HCT116 (cell line): ENCODE results near the gene HAVCR2. TPM values are rescaled to one million over a fixed set of nuclear protein-coding genes. Genes with fewer than 3 reads are reported as not detected.
"Not testable (repeated sequence)": the region's sequence is repeated elsewhere in the genome, so short reads cannot be mapped to it uniquely, and the experiment has no call there.

Source experiments
- ATAC-seq: fragments of 200-7000 bp; cut with Tn5 transposase; 2 replicates; pipeline ENCODE4 v1.9.1; 2020; ENCODE audit warnings: mild to moderate bottlenecking, moderate library complexity
- BruUV-seq: library from RNA; stranded (reverse); fragments of 400-500 nt; replicated peaks from 2 replicates; lab custom pipeline; 2021; lab: Mats Ljungman, UMichigan
- CTCF ChIA-PET: fragments of 300-600 bp; sonication (Branson Sonifier 250); formaldehyde crosslinking; loops from one replicate; lab custom pipeline; 2021; ENCODE audit warnings: antibody characterized with exemption; lab: Charles Lee
- POLR2A ChIA-PET: fragments of 300-600, 350-600 bp; sonication (Branson Sonifier 250); formaldehyde crosslinking; loops from one replicate; lab custom pipeline; 2021; ENCODE audit warnings: antibody characterized with exemption; lab: Charles Lee
- RAD21 ChIA-PET, 2 experiments: fragments of 300-600 bp; sonication (Branson Sonifier 250); formaldehyde crosslinking; loops; one replicate each; lab custom pipeline; 2023; ENCODE audit warnings: low total read pairs in 2 of 2; ENCODE audit not compliant: uncharacterized antibody in 2 of 2, unreplicated experiment in 2 of 2, low non-redundant PET in 1 of 2; lab: Charles Lee
- DNase-seq: peaks from one replicate; pipeline ENCODE4 v3.0.0-alpha.2; 2010; ENCODE audit warnings: low read depth, low spot score
- H2AFZ ChIP-seq: fragments of 200-600 bp; shearing (Covaris generic), sonication (generic); 2 replicates; pipeline ENCODE4 v1.6.1; 2017; ENCODE audit warnings: low read depth, mixed run types, mixed read lengths, antibody characterized with exemption, low read length; ENCODE audit not compliant: poor library complexity, severe bottlenecking
- H3K27ac ChIP-seq: 2 replicates; pipeline ENCODE4 v1.5.1; 2012; ENCODE audit warnings: low read depth, low read length
- H3K27me3 ChIP-seq: fragments of 200-600 bp; sonication (generic); 2 replicates; pipeline ENCODE4 v1.6.1; 2016; ENCODE audit warnings: mixed run types, low read length, mixed read lengths; ENCODE audit not compliant: insufficient read depth
- H3K36me3 ChIP-seq, 2 experiments: fragments of 200-500 bp in 1 of 2; fragments of 200-600 bp in 1 of 2; sonication (Bioruptor generic) in 1 of 2; sonication (generic) in 1 of 2; 2 replicates each; pipeline versions ENCODE4 v1.5.1 to v1.6.1; 2014 to 2016; ENCODE audit warnings: low read length in 2 of 2, inconsistent platforms in 1 of 2, mixed read lengths in 1 of 2, mixed run types in 1 of 2; ENCODE audit not compliant: insufficient read depth in 2 of 2, control insufficient read depth in 1 of 2
- H3K4me1 ChIP-seq, 2 experiments: fragments of 200-600 bp in 1 of 2; sonication (generic) in 1 of 2; 2 replicates each; pipeline versions ENCODE4 v1.5.1 to v1.6.1; 2012 to 2017; ENCODE audit warnings: low read length in 2 of 2, inconsistent platforms in 1 of 2, mild to moderate bottlenecking in 1 of 2, mixed read lengths in 1 of 2, mixed run types in 1 of 2, moderate library complexity in 1 of 2; ENCODE audit not compliant: insufficient read depth in 2 of 2, control insufficient read depth in 1 of 2
- H3K4me2 ChIP-seq: fragments of 200-600 bp; sonication (generic); 2 replicates; pipeline ENCODE4 v1.6.1; 2017; ENCODE audit warnings: mixed run types, low read length, mixed read lengths
- H3K4me3 ChIP-seq, 2 experiments: fragments of 200-600 bp in 1 of 2; sonication (generic) in 1 of 2; replicated peaks in 1 of 2; 2 replicates each; pipeline ENCODE4 v1.5.1; 2011 to 2016; ENCODE audit warnings: low read length in 2 of 2, control low read depth in 1 of 2, low read depth in 1 of 2, mild to moderate bottlenecking in 1 of 2, mixed read lengths in 1 of 2, mixed run types in 1 of 2
- H3K79me2 ChIP-seq: fragments of 200-600 bp; sonication (generic); 2 replicates; pipeline ENCODE4 v1.6.1; 2017; ENCODE audit warnings: mild to moderate bottlenecking, mixed run types, low read length, moderate library complexity, mixed read lengths; ENCODE audit not compliant: insufficient read depth
- H3K9ac ChIP-seq: fragments of 200-600 bp; sonication (generic); 2 replicates; pipeline ENCODE4 v1.6.1; 2016; ENCODE audit warnings: low read length, mixed read lengths
- H3K9me2 ChIP-seq: fragments of 200-600 bp; sonication (generic), shearing (Covaris generic); 2 replicates; pipeline ENCODE4 v1.6.1; 2017; ENCODE audit warnings: mixed run types, mild to moderate bottlenecking, moderate library complexity; ENCODE audit not compliant: insufficient read depth
- H3K9me3 ChIP-seq, 2 experiments: fragments of 200-500 bp in 1 of 2; fragments of 200-600 bp in 1 of 2; sonication (Bioruptor generic) in 1 of 2; sonication (generic) in 1 of 2; 2 replicates each; pipeline ENCODE4 v1.6.1; 2014 to 2017; ENCODE audit warnings: low read length in 2 of 2, mixed read lengths in 2 of 2, inconsistent platforms in 1 of 2, low read depth in 1 of 2, mild to moderate bottlenecking in 1 of 2, mixed run types in 1 of 2, moderate library complexity in 1 of 2; ENCODE audit not compliant: control insufficient read depth in 1 of 2, insufficient read depth in 1 of 2
- H4K20me1 ChIP-seq: fragments of 200-600 bp; sonication (generic), shearing (Covaris generic); 2 replicates; pipeline ENCODE4 v1.6.1; 2017; ENCODE audit warnings: mixed run types, mild to moderate bottlenecking, moderate library complexity; ENCODE audit not compliant: insufficient read depth
- CBX3 ChIP-seq: IDR thresholded peaks from 2 replicates; pipeline ENCODE4 v1.6.1; 2012; ENCODE audit warnings: low read depth
- CTCF ChIP-seq, 3 experiments: fragments of 200-600 bp in 1 of 3; sonication (generic) in 1 of 3; IDR thresholded peaks in 2 of 3; conservative IDR thresholded peaks in 1 of 3; 2 replicates each; pipeline ENCODE4 v1.5.1; 2012 to 2017; ENCODE audit warnings: low read depth in 2 of 3, low read length in 2 of 3, antibody characterized with exemption in 1 of 3, borderline replicate concordance in 1 of 3, control low read depth in 1 of 3, mild to moderate bottlenecking in 1 of 3, mixed read lengths in 1 of 3, mixed run types in 1 of 3, moderate library complexity in 1 of 3; ENCODE audit not compliant: insufficient read depth in 1 of 3
- FOSL1 ChIP-seq: IDR thresholded peaks from 2 replicates; pipeline ENCODE4 v1.6.1; 2012; ENCODE audit warnings: low read depth
- POLR2A ChIP-seq: IDR thresholded peaks from 2 replicates; pipeline ENCODE4 v1.7.0; 2011; ENCODE audit warnings: borderline replicate concordance; ENCODE audit not compliant: insufficient read depth, insufficient read length; ENCODE audit errors: extremely low read depth
- REST ChIP-seq: IDR thresholded peaks from 2 replicates; pipeline ENCODE4 v1.6.1; 2012; ENCODE audit warnings: low read depth
- SIN3A ChIP-seq: IDR thresholded peaks from 2 replicates; pipeline ENCODE4 v1.6.1; 2012; ENCODE audit warnings: low read depth
- intact Hi-C: fragments of 100-400 bp; cut with micrococcal nuclease; formaldehyde crosslinking; loops from 2 replicates; pipeline ENCODE4 v1.10.0; 2022
- total RNA-seq: library from RNA; stranded (reverse); gene quantifications from one replicate; pipeline ENCODE4 v1.2.1, GENCODE V29; 2021; ENCODE audit not compliant: unreplicated experiment

HAVCR2 gene
- total RNA-seq, 1 experiment from 2014 or later: 0.07 TPM

DNA sequence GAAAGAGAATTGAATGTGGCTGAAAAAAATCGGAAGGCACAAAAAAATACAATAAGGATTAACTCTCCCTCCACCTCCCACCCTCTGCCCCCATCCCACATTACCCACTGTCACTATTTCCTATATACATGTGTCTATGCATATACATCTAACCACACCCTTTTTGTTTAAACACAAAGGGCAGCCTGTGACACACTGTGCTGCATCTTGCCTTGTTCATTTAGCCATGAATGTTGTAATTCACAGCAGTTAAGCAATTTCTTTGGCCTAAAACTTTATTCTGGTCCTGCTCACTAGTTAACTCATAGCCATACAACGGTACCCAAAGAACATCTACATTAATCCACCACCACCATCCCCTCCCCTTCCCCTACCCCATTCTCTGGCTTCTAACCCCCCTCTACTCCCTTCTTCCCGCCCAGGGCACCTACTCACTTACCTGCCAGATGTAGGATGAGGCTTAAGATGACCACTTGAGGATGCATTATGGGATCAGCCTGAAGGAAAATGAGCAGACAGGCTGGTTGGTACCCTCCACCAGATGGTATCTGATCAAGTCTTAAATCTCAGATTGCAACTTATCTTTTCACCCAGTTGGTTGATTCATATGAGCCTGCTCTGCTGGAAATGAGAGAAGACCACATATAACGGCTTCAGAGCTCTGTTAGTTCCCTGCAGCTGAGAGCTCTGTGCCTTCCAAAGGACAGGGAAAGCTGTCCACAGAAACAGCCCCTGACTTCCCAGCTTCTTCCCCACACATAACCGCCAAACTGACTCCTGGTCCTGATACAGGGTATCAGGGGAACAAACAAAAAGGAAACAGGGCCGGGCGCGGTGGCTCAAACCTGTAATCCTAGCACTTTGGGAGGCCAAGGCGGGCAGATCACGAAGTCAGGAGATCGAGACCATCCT lies 51.1 kb downstream of the HAVCR2 start (continued):
- no peak for TF ChIP-seq CTCF (IDR thresholded peaks at IDR 0.05 in 2 of 3, conservative IDR thresholded peaks at IDR 0.05 in 1 of 3; ENCODE audit: borderline replicate concordance in 1 of 3, insufficient read depth in 1 of 3, low read depth in 2 of 3, low read length in 2 of 3)
- TF ChIP-seq CBX3: no peak
- no peak for TF ChIP-seq REST
- no peak for TF ChIP-seq SIN3A
- TF ChIP-seq FOSL1: no peak
- TF ChIP-seq POLR2A: no peak

DNA sequence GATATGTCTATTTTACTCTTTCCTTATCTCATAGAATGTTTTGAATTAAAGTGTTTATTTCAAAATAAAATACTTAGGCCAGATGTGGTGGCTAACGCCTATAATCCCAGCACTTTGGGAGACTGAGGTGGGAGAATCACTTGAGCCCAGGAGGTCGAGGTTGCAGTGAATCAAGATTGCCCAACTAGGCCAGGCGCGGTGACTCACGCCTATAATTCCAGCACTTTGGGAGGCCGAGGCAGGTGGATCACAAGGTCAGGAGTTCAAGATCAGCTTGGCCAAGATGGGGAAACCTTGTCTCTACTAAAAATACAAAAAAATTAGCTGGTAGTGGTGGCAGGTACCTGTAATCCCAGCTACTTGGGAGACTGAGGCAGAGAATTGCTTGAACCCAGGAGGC lies 52.0 kb downstream of the HAVCR2 start:
- H3K4me3 ChIP-seq, BruUV-seq, intact Hi-C loops, ATAC-seq, H3K9ac ChIP-seq, H3K9me2 ChIP-seq, H3K36me3 ChIP-seq, H3K4me2 ChIP-seq, H2AFZ ChIP-seq, CTCF ChIA-PET, DNase-seq, H3K4me1 ChIP-seq, H3K27me3 ChIP-seq, H3K79me2 ChIP-seq, H4K20me1 ChIP-seq, H3K9me3 ChIP-seq, H3K27ac ChIP-seq, POLR2A ChIA-PET, RAD21 ChIA-PET: not testable (repeated sequence)
